ENCODE data around the gene SLC7A14. TPM values are rescaled to one million over a fixed set of nuclear protein-coding genes. Genes with fewer than 3 reads are reported as not detected.

SLC7A14 gene
- total and polyA plus RNA-seq, 2 of the 13 experiments (the other 11 are each of a cell fraction or from before 2014, with no cell fraction given) = not detected

- no peak for TF ChIP-seq HIC2 (CRISPR knock-in tag; IDR thresholded peaks at IDR 0.05; ENCODE audit: low read depth)
- TF ChIP-seq RAD51 (IDR thresholded peaks at IDR 0.05; ENCODE audit: borderline replicate concordance) = no peak
- TF ChIP-seq ZSCAN20 (CRISPR knock-in tag; IDR thresholded peaks at IDR 0.05; ENCODE audit: borderline replicate concordance) = no peak
- no peak for TF ChIP-seq MIXL1 (CRISPR knock-in tag; IDR thresholded peaks at IDR 0.05)
- TF ChIP-seq MZF1 (CRISPR knock-in tag; IDR thresholded peaks at IDR 0.05; ENCODE audit: borderline replicate concordance) = no peak
- peak; percentile 43; the same call in 1 of the 2 replicates for TF ChIP-seq SAP130 (CRISPR knock-in tag; IDR thresholded peaks at IDR 0.05; ENCODE audit: low read depth)
- no peak for TF ChIP-seq FOXA3 (CRISPR knock-in tag; IDR thresholded peaks at IDR 0.05)
- no peak for TF ChIP-seq FOSL2 (CRISPR knock-in tag; IDR thresholded peaks at IDR 0.05)
- no peak for TF ChIP-seq TFAP4 (IDR thresholded peaks at IDR 0.05; ENCODE audit: borderline replicate concordance, low read depth)
- no peak for TF ChIP-seq NFKB2 (CRISPR knock-in tag; IDR thresholded peaks at IDR 0.05; ENCODE audit: borderline replicate concordance)
- TF ChIP-seq ZNF576 (CRISPR knock-in tag; IDR thresholded peaks at IDR 0.05) = no peak
- no peak for TF ChIP-seq HNF1B (CRISPR knock-in tag; IDR thresholded peaks at IDR 0.05)
- no peak for TF ChIP-seq HMGXB4 (CRISPR knock-in tag; IDR thresholded peaks at IDR 0.05; ENCODE audit: borderline replicate concordance in 1 of 2, low read depth in 1 of 2)
- 0 out of 2 replicates have a peak, but pooled peaks have one; percentile 71 for TF ChIP-seq ZNF800 (CRISPR knock-in tag; IDR thresholded peaks at IDR 0.05)
- TF ChIP-seq SMAD3 (CRISPR knock-in tag; IDR thresholded peaks at IDR 0.05) = no peak
- TF ChIP-seq GTF3A (CRISPR knock-in tag; conservative IDR thresholded peaks at IDR 0.05) = no peak
- TF ChIP-seq ZUFSP (CRISPR knock-in tag; IDR thresholded peaks at IDR 0.05; ENCODE audit: borderline replicate concordance) = no peak
Observed at GRCh38 chr3:170418422-170419398, 167.2 kb downstream of the SLC7A14 start, which contains the start of gene CLDN11 (continued).
